H1 (cell line): ENCODE data around the gene TMEM229B. TPM values are rescaled to one million over a fixed set of nuclear protein-coding genes. Genes with fewer than 3 reads are reported as not detected.

Source experiments
- CTCF ChIA-PET: fragments of 300-600 bp; sonication (Branson Sonifier 250); formaldehyde crosslinking; loops from one replicate; lab custom pipeline; 2021; ENCODE audit not compliant: partially characterized antibody; lab: Charles Lee
- POLR2A ChIA-PET: fragments of 300-600 bp; sonication (Branson Sonifier 250); formaldehyde crosslinking; loops from one replicate; lab custom pipeline; 2021; ENCODE audit warnings: inconsistent platforms; ENCODE audit not compliant: partially characterized antibody; lab: Charles Lee
- DNase-seq, 2 experiments: peaks; one replicate each; pipeline versions ENCODE4 v3.0.0 to v3.0.0-alpha.2; 2010 to 2022; ENCODE audit warnings: low spot score in 2 of 2, low read depth in 1 of 2, mixed read lengths in 1 of 2
- FAIRE-seq: peaks from 2 replicates; lab custom pipeline; 2011; peaks lifted over from hg19 to GRCh38; lab: Jason Lieb, UNC
- H2AFZ ChIP-seq: 2 replicates; pipeline ENCODE4 v1.8.1; 2012; ENCODE audit warnings: low read length, inconsistent platforms
- H2AK5ac ChIP-seq: 2 replicates; pipeline ENCODE4 v1.6.1; 2013; ENCODE audit warnings: low read depth, low read length
- H2BK120ac ChIP-seq: replicated peaks from 2 replicates; pipeline ENCODE3; 2013; ENCODE audit warnings: low read depth, low read length, inconsistent platforms
- H2BK12ac ChIP-seq: 2 replicates; pipeline ENCODE4 v1.6.1; 2013; ENCODE audit warnings: low read depth, low read length
- H2BK15ac ChIP-seq: 2 replicates; pipeline ENCODE4 v1.6.1; 2013; ENCODE audit warnings: low read length
- H2BK20ac ChIP-seq: 2 replicates; pipeline ENCODE4 v1.6.1; 2013; ENCODE audit warnings: low read length
- H2BK5ac ChIP-seq: 2 replicates; pipeline ENCODE4 v1.6.1; 2013; ENCODE audit warnings: low read depth, low read length
- H3K14ac ChIP-seq: 2 replicates; pipeline ENCODE4 v1.6.1; 2013; ENCODE audit warnings: inconsistent platforms; ENCODE audit not compliant: insufficient read length
- H3K18ac ChIP-seq: 2 replicates; pipeline ENCODE4 v1.6.1; 2013; ENCODE audit warnings: low read length; ENCODE audit errors: extremely low read depth
- H3K23ac ChIP-seq: 2 replicates; pipeline ENCODE4 v1.6.1; 2013; ENCODE audit warnings: inconsistent platforms; ENCODE audit not compliant: insufficient read length
- H3K23me2 ChIP-seq: 2 replicates; pipeline ENCODE4 v1.6.1; 2013; ENCODE audit warnings: low read depth, low read length
- H3K27ac ChIP-seq: 2 replicates; pipeline ENCODE4 v1.6.1; 2011; ENCODE audit warnings: low read depth, low read length, inconsistent platforms
- H3K27me3 ChIP-seq, 4 experiments: replicated peaks in 1 of 4; 1 replicate in 1 of 4; 2 replicates in 3 of 4; pipeline versions ENCODE4 v1.6.1 to v1.8.1; 2011 to 2013; ENCODE audit warnings: low read length in 3 of 4, mild to moderate bottlenecking in 3 of 4, inconsistent platforms in 2 of 4, mixed read lengths in 2 of 4, moderate library complexity in 1 of 4; ENCODE audit not compliant: control insufficient read depth in 3 of 4, insufficient read depth in 3 of 4; ENCODE audit errors: extremely low read depth in 1 of 4
- H3K36me3 ChIP-seq, 4 experiments: 2 replicates each; pipeline versions ENCODE4 v1.6.1 to v1.8.1; 2011 to 2013; ENCODE audit warnings: mild to moderate bottlenecking in 4 of 4, low read length in 3 of 4, moderate library complexity in 2 of 4, control low read depth in 1 of 4, inconsistent platforms in 1 of 4; ENCODE audit not compliant: insufficient read depth in 4 of 4, control insufficient read depth in 2 of 4
- H3K4ac ChIP-seq: replicated peaks from 2 replicates; pipeline ENCODE3; 2013; ENCODE audit warnings: low read length, low read depth, mixed read lengths, inconsistent platforms; ENCODE audit not compliant: insufficient read length
- H3K4me1 ChIP-seq, 4 experiments: replicated peaks in 1 of 4; 1 replicate in 1 of 4; 2 replicates in 3 of 4; pipeline versions ENCODE4 v1.6.1 to v1.8.1; 2011 to 2013; ENCODE audit warnings: low read length in 3 of 4, inconsistent platforms in 2 of 4, mixed read lengths in 1 of 4; ENCODE audit not compliant: insufficient read depth in 4 of 4, control insufficient read depth in 3 of 4
- H3K4me2 ChIP-seq, 2 experiments: 2 replicates each; pipeline versions ENCODE4 v1.6.1 to v1.8.1; 2011 to 2013; ENCODE audit warnings: low read depth in 2 of 2, low read length in 2 of 2, control low read depth in 1 of 2, inconsistent platforms in 1 of 2, mild to moderate bottlenecking in 1 of 2; ENCODE audit not compliant: insufficient read depth in 1 of 2
- H3K4me3 ChIP-seq, 4 experiments: fragments of 200-600, 300-600 bp in 1 of 4; sonication (generic), shearing (Covaris generic), sonication (Bioruptor Twin) in 1 of 4; 2 replicates each; pipeline versions ENCODE4 v1.5.1 to v1.8.1; 2011 to 2016; ENCODE audit warnings: low read length in 4 of 4, low read depth in 3 of 4, control low read depth in 2 of 4, inconsistent platforms in 2 of 4, mild to moderate bottlenecking in 2 of 4, mixed read lengths in 1 of 4, moderate library complexity in 1 of 4; ENCODE audit not compliant: insufficient read depth in 2 of 4; ENCODE audit errors: extremely low read depth in 1 of 4
- H3K56ac ChIP-seq: replicated peaks from 2 replicates; pipeline ENCODE3; 2013; ENCODE audit warnings: low read depth, mild to moderate bottlenecking, mixed read lengths, low read length, inconsistent platforms; ENCODE audit not compliant: insufficient read length
- H3K79me1 ChIP-seq: 2 replicates; pipeline ENCODE4 v1.6.1; 2013; ENCODE audit warnings: low read depth, low read length, control low read depth
- H3K79me2 ChIP-seq, 2 experiments: 2 replicates each; pipeline versions ENCODE4 v1.6.1 to v1.8.1; 2012 to 2013; ENCODE audit warnings: low read length in 2 of 2, mild to moderate bottlenecking in 2 of 2, inconsistent platforms in 1 of 2; ENCODE audit not compliant: insufficient read depth in 2 of 2, control insufficient read depth in 1 of 2
- H3K9ac ChIP-seq, 4 experiments: replicated peaks in 1 of 4; 1 replicate in 1 of 4; 2 replicates in 3 of 4; pipeline versions ENCODE4 v1.6.1 to v1.8.1; 2011 to 2013; ENCODE audit warnings: low read depth in 3 of 4, low read length in 3 of 4, control low read depth in 2 of 4, mild to moderate bottlenecking in 2 of 4, moderate library complexity in 2 of 4, inconsistent platforms in 1 of 4; ENCODE audit errors: extremely low read depth in 1 of 4
- H3K9me3 ChIP-seq, 2 experiments: 2 replicates each; pipeline versions ENCODE4 v1.6.1 to v1.8.1; 2012 to 2013; ENCODE audit warnings: mild to moderate bottlenecking in 2 of 2, moderate library complexity in 2 of 2, control low read depth in 1 of 2, inconsistent platforms in 1 of 2, low read depth in 1 of 2, low read length in 1 of 2, mixed read lengths in 1 of 2; ENCODE audit not compliant: insufficient read depth in 2 of 2
- H4K20me1 ChIP-seq, 2 experiments: replicated peaks in 1 of 2; 2 replicates each; pipeline versions ENCODE3 to v1.8.1; 2011 to 2013; ENCODE audit warnings: inconsistent platforms in 2 of 2, low read length in 2 of 2, mild to moderate bottlenecking in 1 of 2; ENCODE audit not compliant: insufficient read depth in 2 of 2, control insufficient read depth in 1 of 2
- H4K5ac ChIP-seq: 2 replicates; pipeline ENCODE4 v1.6.1; 2013; ENCODE audit warnings: low read length, low read depth, mixed read lengths, inconsistent platforms; ENCODE audit not compliant: insufficient read length
- H4K8ac ChIP-seq: 2 replicates; pipeline ENCODE4 v1.8.0; 2013; ENCODE audit warnings: mild to moderate bottlenecking, moderate library complexity, low read length, inconsistent platforms; ENCODE audit not compliant: insufficient read depth; ENCODE audit errors: extremely low read depth
- H4K91ac ChIP-seq: replicated peaks from 2 replicates; pipeline ENCODE3; 2013; ENCODE audit warnings: low read length, mixed read lengths, inconsistent platforms; ENCODE audit not compliant: insufficient read length
- E2F6 ChIP-seq: IDR thresholded peaks from 2 replicates; pipeline ENCODE4 v1.6.1; 2012; ENCODE audit warnings: inconsistent platforms
- GABPA ChIP-seq: IDR thresholded peaks from 2 replicates; pipeline ENCODE4 v1.6.1; 2011; ENCODE audit warnings: mild to moderate bottlenecking, low read length, moderate library complexity, borderline replicate concordance; ENCODE audit not compliant: insufficient read depth
- WGBS, 2 experiments: shearing (Covaris generic) in 1 of 2; methylation state at CpG; one replicate each; pipeline versions ENCODE4 v1.1.6 to v1.1.7; 2013 to 2015; ENCODE audit warnings: low lambda C conversion rate in 2 of 2, mixed read lengths in 2 of 2, inconsistent platforms in 1 of 2, low coverage in 1 of 2, missing lambda C conversion rate in 1 of 2; ENCODE audit not compliant: insufficient replicate concordance in 2 of 2, insufficient coverage in 1 of 2, insufficient read length in 1 of 2; ENCODE audit errors: extremely low coverage in 1 of 2, missing lambda C conversion rate in 1 of 2; 5-methylcytosine and 5-hydroxymethylcytosine counted together
- polyA plus RNA-seq, 7 experiments: library from polyadenylated mRNA; depleted of rRNA in 3 of 7; stranded (reverse) in 5 of 7; unstranded in 2 of 7; fragments of >200 nt in 5 of 7; fragments of 200-250 nt in 2 of 7; gene quantifications; 1 replicate in 5 of 7; 2 replicates in 1 of 7; 4 replicates in 1 of 7; pipeline versions ENCODE4 v1.2.1 to v1.2.3, GENCODE V29; 2011 to 2013; ENCODE audit warnings: missing spikeins in 2 of 7, mixed read lengths in 2 of 7
- total RNA-seq: library from RNA; stranded (reverse); fragmentation: NEBNext Ultra II Directional; extraction: Animal tissue kit (Norgen Biotek cat#: 25700); gene quantifications from 2 replicates; pipeline ENCODE4 v1.2.1, GENCODE V29; 2021
- TF ChIP-seq, protein P1 (sequence below): IDR thresholded peaks from 2 replicates; pipeline ENCODE4 v1.6.1; 2012; ENCODE audit warnings: low read length, inconsistent platforms

TMEM229B gene
- total and polyA plus RNA-seq, 2 of the 8 experiments (the other 6 are each of a cell fraction or from before 2014, with no cell fraction given) = 0.73 to 0.85 TPM

DNA sequence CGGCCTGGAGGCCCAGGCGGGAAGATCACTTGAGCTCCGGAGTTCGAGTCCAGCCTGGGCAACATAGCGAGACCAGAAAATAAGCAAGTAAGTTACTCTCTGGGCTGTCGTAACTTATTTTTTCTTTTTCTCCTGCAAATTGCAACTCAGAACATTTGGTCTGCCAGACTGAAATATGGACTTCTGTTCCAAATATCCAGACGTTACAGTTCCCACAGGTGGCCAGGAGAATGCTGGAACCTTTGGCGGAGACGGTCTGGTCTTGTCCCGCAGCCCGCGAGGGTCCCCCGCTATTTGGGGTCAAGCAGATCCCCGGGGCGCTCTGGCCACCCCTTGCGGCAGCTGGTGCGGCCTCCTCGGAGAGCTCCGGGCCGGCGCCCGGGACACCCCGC lies 44.1 kb upstream of the TMEM229B start:
- Histone ChIP-seq H3K9me3 (no peaks in the 10 kb centered on the region), H2BK20ac (no peak overlapping the region), H3K23me2 (no peaks in the 10 kb centered on the region; the same call in 1 of the 2 replicates), H3K56ac (peak overlapping the region; percentile 37), H3K79me2 (peaks cover 4 to 8% of the 10 kb centered on the region in 2 experiments; a peak in 2 of 4 replicates), H4K20me1 (no peaks in the 10 kb centered on the region), H3K36me3 (no peaks in the 10 kb centered on the region; a peak in 1 of 8 replicates), H2AK5ac (no peak overlapping the region), H3K4me2 (peak overlapping the region; percentile 69 to 81), H3K4me3 (peak overlapping the region; percentile 57 to 82 (median 64)), H2BK15ac (no peak overlapping the region), H3K9ac (peak overlapping the region in 3 of 4 experiments; percentile 66 to 77 (median 75); a peak in 4 of 7 replicates), H3K79me1 (no peaks in the 10 kb centered on the region; the same call in 1 of the 2 replicates), H3K4me1 (peaks cover 0 to 6% (median 2%) of the 10 kb centered on the region in 4 experiments; a peak in 4 of 7 replicates), H2BK12ac (no peak overlapping the region), H3K27me3 (no peaks in the 10 kb centered on the region), H3K18ac (no peak overlapping the region; the same call in 1 of the 2 replicates), H3K23ac (no peak overlapping the region), H3K14ac (no peak overlapping the region), H4K8ac (0 out of 2 replicates have a peak overlapping the region, but pooled peaks have one; percentile 80), H3K27ac (no peak overlapping the region), H2BK5ac (no peak overlapping the region; the same call in 1 of the 2 replicates), H4K91ac (no peak overlapping the region), H2AFZ (no peak overlapping the region), H4K5ac (peak overlapping the region; percentile 16), H3K4ac (no peak overlapping the region), H2BK120ac (no peak overlapping the region)
- no peak for TF ChIP-seq GABPA
- TF ChIP-seq, protein P1, sequence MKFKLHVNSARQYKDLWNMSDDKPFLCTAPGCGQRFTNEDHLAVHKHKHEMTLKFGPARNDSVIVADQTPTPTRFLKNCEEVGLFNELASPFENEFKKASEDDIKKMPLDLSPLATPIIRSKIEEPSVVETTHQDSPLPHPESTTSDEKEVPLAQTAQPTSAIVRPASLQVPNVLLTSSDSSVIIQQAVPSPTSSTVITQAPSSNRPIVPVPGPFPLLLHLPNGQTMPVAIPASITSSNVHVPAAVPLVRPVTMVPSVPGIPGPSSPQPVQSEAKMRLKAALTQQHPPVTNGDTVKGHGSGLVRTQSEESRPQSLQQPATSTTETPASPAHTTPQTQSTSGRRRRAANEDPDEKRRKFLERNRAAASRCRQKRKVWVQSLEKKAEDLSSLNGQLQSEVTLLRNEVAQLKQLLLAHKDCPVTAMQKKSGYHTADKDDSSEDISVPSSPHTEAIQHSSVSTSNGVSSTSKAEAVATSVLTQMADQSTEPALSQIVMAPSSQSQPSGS = 0 out of 2 replicates have a peak, but pooled peaks have one; percentile 65
- TF ChIP-seq E2F6 = no peak
- FAIRE-seq (no peak), DNase-seq (no peak)
- 30% methylated on average over 15 of the region's 23 CpGs; no CpG with 5 or more reads in 1 of the 2 experiments for WGBS, 2 experiments
- ChIA-PET POLR2A (interaction anchor here (0.8 to 5.5 kb wide), 12 partner anchors 8 to 230 kb away, joined by 3 to 37 read pairs (median 4); partner anchors contain the start of gene PLEK2), CTCF (interaction anchor here (1.0 to 43.6 kb wide), 8 partner anchors 9 to 172 kb away, joined by 3 to 924 read pairs (median 6); no protein-coding TSS in a partner anchor)
